Measurements from ENCODE around the gene CNEP1R1. TPM values are rescaled to one million over a fixed set of nuclear protein-coding genes. Genes with fewer than 3 reads are reported as not detected.

The CNEP1R1 gene
- total and polyA plus RNA-seq, 2 of the 4 experiments (the other 2 are of a cell fraction), result 16.1 to 22.0 TPM

DNA sequence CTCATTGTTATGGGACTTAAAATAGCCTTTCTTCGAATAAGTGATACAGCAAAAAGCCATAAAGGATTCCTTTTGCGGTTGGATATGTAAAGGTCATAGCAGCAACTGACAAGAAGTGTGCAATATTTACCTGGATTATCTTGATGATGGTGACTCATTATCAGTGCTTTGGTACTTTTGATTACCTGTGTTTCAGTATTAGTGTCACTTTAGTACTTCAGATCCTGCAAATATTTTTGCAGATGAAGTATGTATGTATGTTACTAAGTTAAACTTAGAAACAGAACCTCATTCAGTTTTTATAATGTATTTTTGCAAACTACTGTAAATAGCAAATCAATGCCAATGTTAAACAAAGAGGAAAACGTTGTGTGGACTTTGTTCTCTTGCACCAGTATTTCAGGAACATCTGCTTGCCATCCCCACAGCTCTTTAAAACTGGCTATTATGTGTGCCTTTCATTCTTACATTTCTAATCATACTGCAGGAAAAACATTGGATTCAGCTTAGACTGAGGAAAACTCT, 10.5 kb downstream of the CNEP1R1 start:
- in situ Hi-C loops (cut with MboI; ENCODE audit: low sequenced_read_pairs) (no loop called here), intact Hi-C loops (cut with micrococcal nuclease) (no loop called here), dilution Hi-C loops (cut with HindIII; ENCODE audit: low sequenced_read_pairs, unreplicated experiment) (no loop called here)
- H3K9me1 ChIP-seq (ENCODE audit: insufficient read depth, low read length), result no peaks in the 10 kb centered on the region; the same call in 1 of the 2 replicates
- no peak overlapping the region for H2BK15ac ChIP-seq (ENCODE audit: low read depth, low read length)
- peaks cover 0 to 13% of the 10 kb centered on the region in 2 experiments; a peak in 2 of 4 replicates for H3K79me1 ChIP-seq (ENCODE audit: low read depth in 1 of 2, low read length in 2 of 2)
- no peaks in the 10 kb centered on the region for H3K4me1 ChIP-seq (ENCODE audit: control insufficient read depth, insufficient read depth, low read length)
- no peak overlapping the region for H2AFZ ChIP-seq (replicated peaks; ENCODE audit: low read length, poor library complexity)
- POLR2A ChIA-PET (ENCODE audit: unreplicated experiment), result no interaction called here
- TF ChIP-seq FOS (IDR thresholded peaks at IDR 0.05; ENCODE audit: low read depth, low read length) (no peak), MAFK (IDR thresholded peaks at IDR 0.05; ENCODE audit: low read depth, low read length) (no peak), MXI1 (IDR thresholded peaks at IDR 0.05; ENCODE audit: borderline replicate concordance, low read depth, low read length) (no peak), CEBPB (IDR thresholded peaks at IDR 0.05; ENCODE audit: low read depth, low read length) (no peak), MAZ (IDR thresholded peaks at IDR 0.05; ENCODE audit: borderline replicate concordance, low read depth, low read length) (no peak), POLR2A (IDR thresholded peaks at IDR 0.05; ENCODE audit: low read depth, low read length) (no peak), BHLHE40 (IDR thresholded peaks at IDR 0.05; ENCODE audit: low read depth, low read length) (no peak), SMC3 (IDR thresholded peaks at IDR 0.05; ENCODE audit: low read depth, low read length) (no peak), RAD21 (IDR thresholded peaks at IDR 0.05; ENCODE audit: low read length) (no peak), NFE2L2 (IDR thresholded peaks at IDR 0.05; ENCODE audit: low read depth, low read length) (no peak), RCOR1 (IDR thresholded peaks at IDR 0.05; ENCODE audit: insufficient replicate concordance, low read length) (no peak), CHD1 (IDR thresholded peaks at IDR 0.05; ENCODE audit: low read depth, low read length) (no peak), RFX5 (IDR thresholded peaks at IDR 0.05; ENCODE audit: low read depth, low read length) (no peak)
- TF ChIP-seq, protein P1, sequence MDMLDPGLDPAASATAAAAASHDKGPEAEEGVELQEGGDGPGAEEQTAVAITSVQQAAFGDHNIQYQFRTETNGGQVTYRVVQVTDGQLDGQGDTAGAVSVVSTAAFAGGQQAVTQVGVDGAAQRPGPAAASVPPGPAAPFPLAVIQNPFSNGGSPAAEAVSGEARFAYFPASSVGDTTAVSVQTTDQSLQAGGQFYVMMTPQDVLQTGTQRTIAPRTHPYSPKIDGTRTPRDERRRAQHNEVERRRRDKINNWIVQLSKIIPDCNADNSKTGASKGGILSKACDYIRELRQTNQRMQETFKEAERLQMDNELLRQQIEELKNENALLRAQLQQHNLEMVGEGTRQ (IDR thresholded peaks at IDR 0.05; ENCODE audit: low read depth, low read length), result no peak
- TF ChIP-seq, protein P2, sequence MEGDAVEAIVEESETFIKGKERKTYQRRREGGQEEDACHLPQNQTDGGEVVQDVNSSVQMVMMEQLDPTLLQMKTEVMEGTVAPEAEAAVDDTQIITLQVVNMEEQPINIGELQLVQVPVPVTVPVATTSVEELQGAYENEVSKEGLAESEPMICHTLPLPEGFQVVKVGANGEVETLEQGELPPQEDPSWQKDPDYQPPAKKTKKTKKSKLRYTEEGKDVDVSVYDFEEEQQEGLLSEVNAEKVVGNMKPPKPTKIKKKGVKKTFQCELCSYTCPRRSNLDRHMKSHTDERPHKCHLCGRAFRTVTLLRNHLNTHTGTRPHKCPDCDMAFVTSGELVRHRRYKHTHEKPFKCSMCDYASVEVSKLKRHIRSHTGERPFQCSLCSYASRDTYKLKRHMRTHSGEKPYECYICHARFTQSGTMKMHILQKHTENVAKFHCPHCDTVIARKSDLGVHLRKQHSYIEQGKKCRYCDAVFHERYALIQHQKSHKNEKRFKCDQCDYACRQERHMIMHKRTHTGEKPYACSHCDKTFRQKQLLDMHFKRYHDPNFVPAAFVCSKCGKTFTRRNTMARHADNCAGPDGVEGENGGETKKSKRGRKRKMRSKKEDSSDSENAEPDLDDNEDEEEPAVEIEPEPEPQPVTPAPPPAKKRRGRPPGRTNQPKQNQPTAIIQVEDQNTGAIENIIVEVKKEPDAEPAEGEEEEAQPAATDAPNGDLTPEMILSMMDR (conservative IDR thresholded peaks at IDR 0.05; ENCODE audit: low read depth, low read length), result no peak
- TF ChIP-seq, protein P3, sequence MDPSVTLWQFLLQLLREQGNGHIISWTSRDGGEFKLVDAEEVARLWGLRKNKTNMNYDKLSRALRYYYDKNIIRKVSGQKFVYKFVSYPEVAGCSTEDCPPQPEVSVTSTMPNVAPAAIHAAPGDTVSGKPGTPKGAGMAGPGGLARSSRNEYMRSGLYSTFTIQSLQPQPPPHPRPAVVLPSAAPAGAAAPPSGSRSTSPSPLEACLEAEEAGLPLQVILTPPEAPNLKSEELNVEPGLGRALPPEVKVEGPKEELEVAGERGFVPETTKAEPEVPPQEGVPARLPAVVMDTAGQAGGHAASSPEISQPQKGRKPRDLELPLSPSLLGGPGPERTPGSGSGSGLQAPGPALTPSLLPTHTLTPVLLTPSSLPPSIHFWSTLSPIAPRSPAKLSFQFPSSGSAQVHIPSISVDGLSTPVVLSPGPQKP (IDR thresholded peaks at IDR 0.05; ENCODE audit: borderline replicate concordance, low read depth, low read length), result no peak
- no peak overlapping the region for H3K18ac ChIP-seq (ENCODE audit: low read depth, low read length)
- H4K8ac ChIP-seq (ENCODE audit: low read depth in 2 of 2, low read length in 2 of 2), result no peak overlapping the region
- no peak overlapping the region for H3K14ac ChIP-seq (replicated peaks; ENCODE audit: low read depth, low read length)
- no peaks in the 10 kb centered on the region for H3K27me3 ChIP-seq (ENCODE audit: control insufficient read depth, insufficient read depth, low read length)
- no peak overlapping the region for H3K56ac ChIP-seq (ENCODE audit: extremely low read depth, insufficient read depth, low read length)
- H2BK20ac ChIP-seq (ENCODE audit: low read depth, low read length), result no peak overlapping the region
- 80% methylated on average over 1 of the region's 3 CpGs; no CpG with 5 or more reads in 1 of the 2 experiments for WGBS, 2 experiments (ENCODE audit: extremely low coverage in 2 of 2, insufficient read length in 1 of 2)
- H4K20me1 ChIP-seq (ENCODE audit: insufficient read depth, low read length), result no peaks in the 10 kb centered on the region
- H2BK120ac ChIP-seq (ENCODE audit: low read depth, low read length), result no peak overlapping the region
- no peak overlapping the region for H3K23ac ChIP-seq (ENCODE audit: low read depth, low read length)
- no peak overlapping the region for H2AK9ac ChIP-seq (replicated peaks; ENCODE audit: low read depth, low read length, poor library complexity)
- H3K4me3 ChIP-seq (ENCODE audit: insufficient read depth, low read depth, low read length), result no peak overlapping the region
- H3K36me3 ChIP-seq (ENCODE audit: control insufficient read depth, insufficient read depth, low read length), result peaks cover 13% of the 10 kb centered on the region
- H4K5ac ChIP-seq (ENCODE audit: low read depth, low read length), result no peak overlapping the region
- H3K4ac ChIP-seq (ENCODE audit: low read depth, low read length), result no peak overlapping the region
- ATAC-seq (ENCODE audit: low read depth) (no peak), DNase-seq (no peak)
- BruUV-seq (replicated peaks), result TSS peak; percentile 80
- no peak overlapping the region for H2AK5ac ChIP-seq (ENCODE audit: low read depth, low read length)
- H3K27ac ChIP-seq (ENCODE audit: insufficient read depth, low read length), result no peak overlapping the region
- no peak overlapping the region for H3K9ac ChIP-seq (ENCODE audit: low read depth, low read length)
- no peaks in the 10 kb centered on the region for H3K9me3 ChIP-seq (ENCODE audit: control insufficient read depth, insufficient read depth, low read length)
- H3K4me2 ChIP-seq (ENCODE audit: low read depth, low read length), result no peak overlapping the region
- CTCF ChIA-PET, result interaction anchor here (0.8 kb wide), 1 partner anchor 24 kb away, joined by 3 read pairs; no protein-coding TSS in a partner anchor
- no peak overlapping the region for H2BK5ac ChIP-seq (ENCODE audit: low read depth, low read length, poor library complexity, severe bottlenecking)
- H4K91ac ChIP-seq (ENCODE audit: insufficient read depth, low read depth, low read length), result no peak overlapping the region
